HCT116 (cell line): Measurements from ENCODE around the gene PXN.
"Not testable (repeated sequence)": the region's sequence is repeated elsewhere in the genome, so short reads cannot be mapped to it uniquely, and the experiment has no call there.

Experiments
- CTCF ChIP-seq, 3 experiments: fragments of 200-600 bp in 1 of 3; sonication (generic) in 1 of 3; IDR thresholded peaks in 2 of 3; conservative IDR thresholded peaks in 1 of 3; 2 replicates each; pipeline ENCODE4 v1.5.1; 2012 to 2017; ENCODE audit warnings: low read depth in 2 of 3, low read length in 2 of 3, antibody characterized with exemption in 1 of 3, borderline replicate concordance in 1 of 3, control low read depth in 1 of 3, mild to moderate bottlenecking in 1 of 3, mixed read lengths in 1 of 3, mixed run types in 1 of 3, moderate library complexity in 1 of 3; ENCODE audit not compliant: insufficient read depth in 1 of 3
- EGR1 ChIP-seq: IDR thresholded peaks from 2 replicates; pipeline ENCODE4 v1.6.1; 2012; ENCODE audit warnings: low read depth
- ELF1 ChIP-seq: IDR thresholded peaks from 2 replicates; pipeline ENCODE4 v1.6.1; 2012; ENCODE audit warnings: low read depth, borderline replicate concordance
- EZH2 ChIP-seq: fragments of 200-600 bp; sonication (generic); IDR thresholded peaks from 2 replicates; pipeline ENCODE4 v1.6.1; 2017; ENCODE audit warnings: antibody characterized with exemption, mixed run types
- EZH2phosphoT487 ChIP-seq: fragments of 200-600 bp; IDR thresholded peaks from 2 replicates; pipeline ENCODE4 v1.6.1; 2018; ENCODE audit warnings: antibody characterized with exemption, borderline replicate concordance
- JUND ChIP-seq: IDR thresholded peaks from 2 replicates; pipeline ENCODE4 v1.6.1; 2012
- POLR2A ChIP-seq: IDR thresholded peaks from 2 replicates; pipeline ENCODE4 v1.7.0; 2011; ENCODE audit warnings: borderline replicate concordance; ENCODE audit not compliant: insufficient read depth, insufficient read length; ENCODE audit errors: extremely low read depth
- POLR2AphosphoS5 ChIP-seq: IDR thresholded peaks from 2 replicates; pipeline ENCODE4 v1.6.1; 2011; ENCODE audit warnings: mild to moderate bottlenecking, low read depth, low read length, moderate library complexity
- RAD21 ChIP-seq: IDR thresholded peaks from 2 replicates; pipeline ENCODE4 v1.6.1; 2012; ENCODE audit warnings: low read depth, mild to moderate bottlenecking
- SIN3A ChIP-seq: IDR thresholded peaks from 2 replicates; pipeline ENCODE4 v1.6.1; 2012; ENCODE audit warnings: low read depth
- SP1 ChIP-seq: IDR thresholded peaks from 2 replicates; pipeline ENCODE4 v1.6.1; 2012; ENCODE audit warnings: low read depth
- ZNF274 ChIP-seq: fragments of 200-500 bp; sonication (Bioruptor generic); IDR thresholded peaks from 2 replicates; pipeline ENCODE4 v1.6.1; 2014; ENCODE audit warnings: mild to moderate bottlenecking, low read depth, low read length, inconsistent platforms

GRCh38 chr12:120206781-120207180, 58.7 kb downstream of the PXN start:
- not testable (repeated sequence) for TF ChIP-seq POLR2A; CTCF (IDR thresholded peaks at IDR 0.05 in 2 of 3, conservative IDR thresholded peaks at IDR 0.05 in 1 of 3; ENCODE audit: borderline replicate concordance in 1 of 3, insufficient read depth in 1 of 3, low read depth in 2 of 3, low read length in 2 of 3); ELF1; SP1; SIN3A; RAD21; EZH2; EGR1; EZH2phosphoT487; ZNF274; JUND; POLR2AphosphoS5
